HL-60 (cell line): Measurements from ENCODE around the gene ARID1A.
A peak's percentile ranks its signal among the peaks of the same experiment; 100 is the strongest.

Experiments
- DNase-seq, 2 experiments: peaks; one replicate each; pipeline ENCODE4 v3.0.0-alpha.2; 2010 to 2020; ENCODE audit warnings: low read depth in 1 of 2, low spot score in 1 of 2
- H3K27ac ChIP-seq: fragments of 250-450 bp; sonication (Bioruptor Pico); replicated peaks from 2 replicates; pipeline ENCODE4 v1.5.1; 2020; ENCODE audit warnings: mild to moderate bottlenecking, moderate library complexity
- H3K27me3 ChIP-seq: fragments of 250-450 bp; sonication (Bioruptor Pico); 2 replicates; pipeline ENCODE4 v1.5.1; 2021; ENCODE audit warnings: mild to moderate bottlenecking, moderate library complexity; ENCODE audit not compliant: insufficient read depth, poor library complexity, severe bottlenecking
- H3K4me3 ChIP-seq: replicated peaks from 2 replicates; pipeline ENCODE4 v1.5.1; 2011; ENCODE audit warnings: mild to moderate bottlenecking, control low read depth, low read length; ENCODE audit not compliant: insufficient read depth
- GABPA ChIP-seq: IDR thresholded peaks from 2 replicates; pipeline ENCODE4 v1.6.1; 2012; ENCODE audit warnings: low read depth
- POLR2AphosphoS5 ChIP-seq: IDR thresholded peaks from 2 replicates; pipeline ENCODE4 v1.6.1; 2012; ENCODE audit warnings: low read depth
- SPI1 ChIP-seq: IDR thresholded peaks from 2 replicates; pipeline ENCODE4 v1.6.1; 2012; ENCODE audit warnings: low read depth, mild to moderate bottlenecking, borderline replicate concordance
- TF ChIP-seq, protein P1 (sequence below): IDR thresholded peaks from 2 replicates; pipeline ENCODE4 v1.6.1; 2012; ENCODE audit warnings: low read depth; ENCODE audit not compliant: insufficient replicate concordance
- TF ChIP-seq, protein P2 (sequence below): IDR thresholded peaks from one replicate; pipeline ENCODE4 v1.5.1; 2011; ENCODE audit warnings: low read length, control low read depth, inconsistent platforms; ENCODE audit not compliant: insufficient read depth

Gene ARID1A

DNA sequence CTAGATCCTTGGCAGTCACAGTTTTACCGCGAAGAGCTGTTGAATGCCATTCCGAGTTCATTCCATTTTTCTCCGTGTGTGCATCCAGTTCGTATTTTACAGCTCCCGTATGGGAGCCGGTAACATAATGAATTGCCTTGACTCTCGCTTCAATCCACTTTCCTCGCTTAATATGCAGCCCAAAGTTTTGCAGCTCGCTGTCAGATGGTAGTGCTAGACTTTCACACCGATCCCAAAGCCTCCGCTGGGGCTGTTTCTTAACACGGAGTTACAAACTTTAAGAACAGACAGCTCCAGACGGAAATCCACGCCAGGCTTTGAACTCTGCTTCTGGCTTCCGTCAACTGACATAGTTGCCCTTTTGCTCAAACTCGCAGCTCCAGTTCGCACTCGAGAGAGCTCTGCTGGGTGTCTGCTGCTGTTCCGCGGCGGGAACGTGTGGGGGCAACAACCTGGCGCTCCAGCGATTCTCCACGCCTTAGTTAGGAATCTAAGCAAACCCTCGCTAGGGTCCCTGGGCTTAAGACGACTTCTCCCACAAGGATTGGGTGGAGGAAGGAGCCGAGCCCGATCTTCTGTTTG lies 3.5 kb upstream of the ARID1A start:
- DNase-seq, result peak; percentile 91 to 97
- H3K4me3 ChIP-seq, result peak overlapping the region; percentile 38
- H3K27ac ChIP-seq, result peak overlapping the region; percentile 97
- H3K27me3 ChIP-seq, result no peaks in the 10 kb centered on the region
- TF ChIP-seq POLR2AphosphoS5 (peak; percentile 85), GABPA (peak; percentile 29; the same call in 1 of the 2 replicates)
- TF ChIP-seq, protein P1, sequence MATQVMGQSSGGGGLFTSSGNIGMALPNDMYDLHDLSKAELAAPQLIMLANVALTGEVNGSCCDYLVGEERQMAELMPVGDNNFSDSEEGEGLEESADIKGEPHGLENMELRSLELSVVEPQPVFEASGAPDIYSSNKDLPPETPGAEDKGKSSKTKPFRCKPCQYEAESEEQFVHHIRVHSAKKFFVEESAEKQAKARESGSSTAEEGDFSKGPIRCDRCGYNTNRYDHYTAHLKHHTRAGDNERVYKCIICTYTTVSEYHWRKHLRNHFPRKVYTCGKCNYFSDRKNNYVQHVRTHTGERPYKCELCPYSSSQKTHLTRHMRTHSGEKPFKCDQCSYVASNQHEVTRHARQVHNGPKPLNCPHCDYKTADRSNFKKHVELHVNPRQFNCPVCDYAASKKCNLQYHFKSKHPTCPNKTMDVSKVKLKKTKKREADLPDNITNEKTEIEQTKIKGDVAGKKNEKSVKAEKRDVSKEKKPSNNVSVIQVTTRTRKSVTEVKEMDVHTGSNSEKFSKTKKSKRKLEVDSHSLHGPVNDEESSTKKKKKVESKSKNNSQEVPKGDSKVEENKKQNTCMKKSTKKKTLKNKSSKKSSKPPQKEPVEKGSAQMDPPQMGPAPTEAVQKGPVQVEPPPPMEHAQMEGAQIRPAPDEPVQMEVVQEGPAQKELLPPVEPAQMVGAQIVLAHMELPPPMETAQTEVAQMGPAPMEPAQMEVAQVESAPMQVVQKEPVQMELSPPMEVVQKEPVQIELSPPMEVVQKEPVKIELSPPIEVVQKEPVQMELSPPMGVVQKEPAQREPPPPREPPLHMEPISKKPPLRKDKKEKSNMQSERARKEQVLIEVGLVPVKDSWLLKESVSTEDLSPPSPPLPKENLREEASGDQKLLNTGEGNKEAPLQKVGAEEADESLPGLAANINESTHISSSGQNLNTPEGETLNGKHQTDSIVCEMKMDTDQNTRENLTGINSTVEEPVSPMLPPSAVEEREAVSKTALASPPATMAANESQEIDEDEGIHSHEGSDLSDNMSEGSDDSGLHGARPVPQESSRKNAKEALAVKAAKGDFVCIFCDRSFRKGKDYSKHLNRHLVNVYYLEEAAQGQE, result no peak

DNA sequence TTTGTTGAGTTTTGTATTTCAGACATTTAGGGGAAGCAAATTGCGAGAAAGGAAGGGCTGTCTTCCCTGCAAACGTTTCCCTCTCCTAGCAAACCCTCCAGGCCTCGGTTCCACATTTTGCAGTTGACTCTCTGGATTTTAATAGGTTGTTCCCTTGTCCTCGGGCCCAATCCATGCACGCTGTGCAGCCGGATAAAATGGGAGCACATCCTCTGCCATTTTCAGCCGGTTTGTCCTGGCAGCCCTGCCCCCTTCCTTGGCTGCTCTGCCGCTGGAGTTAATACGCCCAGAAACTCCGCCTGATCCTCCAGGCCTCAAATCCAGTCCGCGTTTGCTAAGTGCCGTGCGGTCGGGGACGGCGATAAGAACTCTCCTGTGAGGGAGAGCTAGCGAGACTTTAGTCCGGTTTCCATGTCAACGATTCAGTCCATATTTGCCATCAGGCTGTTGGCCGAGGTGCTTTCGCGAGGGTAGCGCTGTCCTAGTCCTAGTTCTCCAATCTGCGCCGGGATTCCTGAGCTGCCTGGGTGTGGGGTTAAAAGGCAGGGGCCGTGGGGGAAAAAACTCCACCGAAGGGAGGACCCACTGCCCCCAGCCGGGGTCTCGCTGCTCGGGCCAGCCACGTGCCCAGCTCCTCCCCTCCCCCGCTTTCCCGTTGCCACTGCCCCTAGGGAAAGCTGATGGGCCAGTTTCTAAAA lies 2.9 kb upstream of the ARID1A start:
- TF ChIP-seq, protein P2, sequence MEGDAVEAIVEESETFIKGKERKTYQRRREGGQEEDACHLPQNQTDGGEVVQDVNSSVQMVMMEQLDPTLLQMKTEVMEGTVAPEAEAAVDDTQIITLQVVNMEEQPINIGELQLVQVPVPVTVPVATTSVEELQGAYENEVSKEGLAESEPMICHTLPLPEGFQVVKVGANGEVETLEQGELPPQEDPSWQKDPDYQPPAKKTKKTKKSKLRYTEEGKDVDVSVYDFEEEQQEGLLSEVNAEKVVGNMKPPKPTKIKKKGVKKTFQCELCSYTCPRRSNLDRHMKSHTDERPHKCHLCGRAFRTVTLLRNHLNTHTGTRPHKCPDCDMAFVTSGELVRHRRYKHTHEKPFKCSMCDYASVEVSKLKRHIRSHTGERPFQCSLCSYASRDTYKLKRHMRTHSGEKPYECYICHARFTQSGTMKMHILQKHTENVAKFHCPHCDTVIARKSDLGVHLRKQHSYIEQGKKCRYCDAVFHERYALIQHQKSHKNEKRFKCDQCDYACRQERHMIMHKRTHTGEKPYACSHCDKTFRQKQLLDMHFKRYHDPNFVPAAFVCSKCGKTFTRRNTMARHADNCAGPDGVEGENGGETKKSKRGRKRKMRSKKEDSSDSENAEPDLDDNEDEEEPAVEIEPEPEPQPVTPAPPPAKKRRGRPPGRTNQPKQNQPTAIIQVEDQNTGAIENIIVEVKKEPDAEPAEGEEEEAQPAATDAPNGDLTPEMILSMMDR, result no peak
- TF ChIP-seq, protein P1, result peak; percentile 13
- TF ChIP-seq GABPA, result peak; percentile 21; the same call in 1 of the 2 replicates
- TF ChIP-seq SPI1, result no peak; the same call in 1 of the 2 replicates
- peak; percentile 74; the same call in 1 of the 2 replicates for TF ChIP-seq POLR2AphosphoS5
- peak; percentile 97 to 98 for DNase-seq
- H3K4me3 ChIP-seq, result peak overlapping the region; percentile 38
- H3K27ac ChIP-seq, result peak overlapping the region; percentile 97
- no peaks in the 10 kb centered on the region for H3K27me3 ChIP-seq

DNA sequence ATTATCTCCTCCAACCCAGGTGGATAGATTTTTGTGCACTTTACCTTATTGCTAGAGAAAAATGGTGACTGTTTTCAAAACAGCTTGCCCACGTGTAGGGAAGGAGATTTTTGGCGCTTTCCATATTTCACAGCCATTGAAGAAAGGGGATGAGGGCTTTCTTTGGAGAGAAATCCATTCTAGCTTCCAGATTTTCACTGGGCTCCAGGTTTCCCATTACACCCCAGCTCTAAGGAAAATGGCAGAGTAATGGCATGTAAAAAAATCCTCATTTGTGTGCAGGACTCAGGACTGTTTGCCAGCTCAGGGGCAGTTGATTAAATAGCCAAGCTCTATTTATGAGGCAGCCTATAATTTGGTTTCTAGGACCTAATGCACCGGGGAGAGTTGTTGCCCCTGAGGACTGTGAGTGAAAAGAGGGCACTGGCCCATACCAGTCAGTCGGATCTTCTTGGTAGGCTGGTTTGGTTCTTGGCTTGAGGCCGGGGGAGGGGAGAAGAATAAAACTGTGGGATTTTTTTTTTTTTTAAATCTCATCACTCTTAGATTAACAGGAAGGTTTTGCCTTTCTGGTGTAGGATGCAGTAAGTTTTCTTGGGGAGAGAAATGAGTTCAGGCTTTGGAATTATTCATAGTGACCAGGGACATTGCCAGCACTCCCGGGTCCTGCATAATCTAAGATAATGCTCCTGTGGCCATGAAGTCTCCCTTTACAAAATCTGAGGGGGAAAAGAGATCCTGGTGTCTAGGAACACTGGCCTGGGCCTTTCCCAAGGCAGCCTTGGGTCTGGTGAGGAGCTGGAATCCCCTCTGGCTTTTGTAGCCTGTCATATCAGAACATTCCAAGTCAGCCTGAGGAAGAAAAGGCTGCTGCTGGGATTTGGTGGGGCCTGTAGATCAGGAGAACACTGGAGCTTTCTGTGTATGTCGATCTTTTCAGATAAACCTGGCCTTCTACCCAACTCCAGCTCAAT lies 1.9 kb upstream of the ARID1A start:
- no peak for DNase-seq
- Histone ChIP-seq H3K27ac (peak overlapping the region; percentile 97), H3K27me3 (no peaks in the 10 kb centered on the region), H3K4me3 (peak overlapping the region; percentile 38)
- TF ChIP-seq, protein P2, result no peak
- no peak for TF ChIP-seq SPI1
- no peak for TF ChIP-seq POLR2AphosphoS5
- TF ChIP-seq, protein P1, result no peak
- no peak for TF ChIP-seq GABPA
